ENCODE results near the gene MRGPRG. TPM values are rescaled to one million over a fixed set of nuclear protein-coding genes. Genes with fewer than 3 reads are reported as not detected.

Gene MRGPRG
- total and polyA plus RNA-seq, 7 donors = not detected

DNA sequence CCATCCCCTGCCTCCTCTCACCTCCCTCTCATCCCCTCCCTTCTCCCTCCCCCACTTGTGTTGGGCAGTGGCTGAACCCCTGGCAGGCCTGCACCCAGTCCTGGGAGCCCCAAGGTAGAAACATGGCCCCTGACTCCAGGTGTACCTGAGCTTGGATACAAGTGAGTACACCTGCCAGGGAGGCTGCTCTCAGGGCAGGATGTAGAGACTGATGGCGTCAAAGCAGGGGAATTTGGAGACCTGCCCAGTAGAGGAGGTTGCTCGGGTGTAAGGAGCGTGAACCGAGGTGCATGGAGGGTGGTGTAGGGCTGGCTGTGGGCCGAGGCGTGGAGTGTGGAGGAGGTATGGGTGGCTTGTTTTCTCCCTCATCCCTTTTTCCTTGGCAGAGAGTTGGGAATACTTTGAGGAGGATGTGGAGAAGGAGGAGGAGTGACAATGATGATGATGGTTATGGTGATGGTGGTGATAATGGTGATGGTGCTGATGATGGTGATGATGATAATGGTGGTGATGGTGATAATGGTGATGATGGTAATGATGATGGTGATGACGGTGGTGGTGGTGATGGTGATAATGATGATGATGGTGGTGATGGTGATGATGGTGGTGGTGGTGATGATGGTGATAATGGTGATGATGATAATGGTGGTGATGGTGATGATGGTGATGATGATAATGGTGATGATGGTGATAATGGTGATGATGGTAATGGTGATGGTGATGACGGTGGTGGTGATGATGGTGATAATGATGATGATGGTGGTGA is 12.3 kb downstream of the MRGPRG start:
- Histone ChIP-seq H3K27ac (no peak overlapping the region), H3K9me3 (no peaks in the 10 kb centered on the region), H3K27me3 (peaks cover 15 to 39% (median 30%) of the 10 kb centered on the region in 3 donors), H3K4me1 (peaks cover 0 to 26% (median 17%) of the 10 kb centered on the region in 4 donors), H3K4me3 (no peak overlapping the region), H3K36me3 (no peaks in the 10 kb centered on the region)
- intact Hi-C loops (cut with DNase I) = no loop called here
- 85 to 88% methylated on average over 8 of the region's 8 CpGs for WGBS, 2 donors
- TF ChIP-seq POLR2AphosphoS5 (IDR thresholded peaks at IDR 0.05) = no peak
- DNase-seq = no peak

GRCh38 chr11:3205261-3206155 is 13.1 kb downstream of the MRGPRG start:
- DNase-seq = no peak
- Histone ChIP-seq H3K9me3 (no peaks in the 10 kb centered on the region), H3K36me3 (no peaks in the 10 kb centered on the region), H3K4me3 (no peak overlapping the region), H3K4me1 (peaks cover 0 to 26% (median 17%) of the 10 kb centered on the region in 4 donors), H3K27me3 (peaks cover 15 to 48% (median 31%) of the 10 kb centered on the region in 3 donors), H3K27ac (no peak overlapping the region)
- 56 to 59% methylated on average over 16 of the region's 16 CpGs for WGBS, 2 donors
- intact Hi-C loops (cut with DNase I) = no loop called here
- TF ChIP-seq, protein P1, sequence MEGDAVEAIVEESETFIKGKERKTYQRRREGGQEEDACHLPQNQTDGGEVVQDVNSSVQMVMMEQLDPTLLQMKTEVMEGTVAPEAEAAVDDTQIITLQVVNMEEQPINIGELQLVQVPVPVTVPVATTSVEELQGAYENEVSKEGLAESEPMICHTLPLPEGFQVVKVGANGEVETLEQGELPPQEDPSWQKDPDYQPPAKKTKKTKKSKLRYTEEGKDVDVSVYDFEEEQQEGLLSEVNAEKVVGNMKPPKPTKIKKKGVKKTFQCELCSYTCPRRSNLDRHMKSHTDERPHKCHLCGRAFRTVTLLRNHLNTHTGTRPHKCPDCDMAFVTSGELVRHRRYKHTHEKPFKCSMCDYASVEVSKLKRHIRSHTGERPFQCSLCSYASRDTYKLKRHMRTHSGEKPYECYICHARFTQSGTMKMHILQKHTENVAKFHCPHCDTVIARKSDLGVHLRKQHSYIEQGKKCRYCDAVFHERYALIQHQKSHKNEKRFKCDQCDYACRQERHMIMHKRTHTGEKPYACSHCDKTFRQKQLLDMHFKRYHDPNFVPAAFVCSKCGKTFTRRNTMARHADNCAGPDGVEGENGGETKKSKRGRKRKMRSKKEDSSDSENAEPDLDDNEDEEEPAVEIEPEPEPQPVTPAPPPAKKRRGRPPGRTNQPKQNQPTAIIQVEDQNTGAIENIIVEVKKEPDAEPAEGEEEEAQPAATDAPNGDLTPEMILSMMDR (IDR thresholded peaks at IDR 0.05) = no peak
- TF ChIP-seq POLR2AphosphoS5 (IDR thresholded peaks at IDR 0.05) = no peak
- TF ChIP-seq EP300 (IDR thresholded peaks at IDR 0.05) = no peak
- TF ChIP-seq POLR2A (IDR thresholded peaks at IDR 0.05) = no peak

DNA sequence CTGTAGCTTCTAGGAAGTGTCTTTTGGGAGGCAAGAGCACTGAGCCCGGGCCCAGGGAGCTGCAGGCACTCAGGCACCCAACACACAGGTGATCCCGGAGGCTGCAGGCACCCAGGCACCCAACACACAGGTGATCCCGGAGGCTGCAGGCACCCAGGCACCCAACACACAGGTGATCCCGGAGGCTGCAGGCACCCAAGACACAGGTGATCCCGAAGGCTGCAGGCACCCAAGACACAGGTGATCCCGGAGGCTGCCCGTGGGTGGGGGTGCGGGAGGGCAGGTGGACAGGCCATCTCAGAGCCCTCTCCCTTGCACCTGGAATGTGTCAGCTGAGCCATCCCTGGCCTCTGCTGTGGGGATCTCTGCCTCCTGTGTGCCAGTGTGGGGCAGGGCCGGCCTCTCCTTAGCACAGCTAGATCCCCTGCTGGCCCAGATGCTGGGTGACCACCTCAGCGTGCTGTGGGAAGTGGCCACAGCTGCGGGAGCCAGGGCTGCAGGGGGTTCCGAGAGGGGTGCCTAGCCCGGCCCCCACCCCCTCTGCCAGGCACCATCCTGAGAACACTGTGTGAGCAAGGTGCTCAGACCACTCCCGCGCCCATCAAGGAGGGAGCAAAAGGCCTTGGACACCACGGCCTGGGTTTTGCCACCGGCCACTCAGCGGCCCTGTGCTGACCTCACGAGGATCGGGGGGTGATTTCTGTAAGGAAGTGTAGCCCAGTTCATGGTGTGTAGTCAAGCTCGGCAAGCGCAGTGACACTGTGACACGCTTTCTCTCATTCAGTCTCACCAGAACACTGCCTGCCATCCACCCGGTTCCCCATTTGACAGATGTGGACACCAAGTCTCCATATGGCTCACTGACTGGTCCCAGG is 14.2 kb downstream of the MRGPRG start:
- peaks cover 0 to 26% (median 17%) of the 10 kb centered on the region in 4 donors for H3K4me1 ChIP-seq
- H3K27ac ChIP-seq = no peak overlapping the region
- no peaks in the 10 kb centered on the region for H3K9me3 ChIP-seq
- H3K27me3 ChIP-seq = peaks cover 15 to 56% (median 31%) of the 10 kb centered on the region in 3 donors
- TF ChIP-seq POLR2A (IDR thresholded peaks at IDR 0.05) (no peak), POLR2AphosphoS5 (IDR thresholded peaks at IDR 0.05) (no peak), EP300 (IDR thresholded peaks at IDR 0.05) (no peak)
- DNase-seq = peak; percentile 44
- WGBS, 2 donors = 77 to 88% methylated on average over 24 of the region's 24 CpGs
- intact Hi-C loops (cut with DNase I) = no loop called here
- no peak overlapping the region for H3K4me3 ChIP-seq
- H3K36me3 ChIP-seq = no peaks in the 10 kb centered on the region

DNA sequence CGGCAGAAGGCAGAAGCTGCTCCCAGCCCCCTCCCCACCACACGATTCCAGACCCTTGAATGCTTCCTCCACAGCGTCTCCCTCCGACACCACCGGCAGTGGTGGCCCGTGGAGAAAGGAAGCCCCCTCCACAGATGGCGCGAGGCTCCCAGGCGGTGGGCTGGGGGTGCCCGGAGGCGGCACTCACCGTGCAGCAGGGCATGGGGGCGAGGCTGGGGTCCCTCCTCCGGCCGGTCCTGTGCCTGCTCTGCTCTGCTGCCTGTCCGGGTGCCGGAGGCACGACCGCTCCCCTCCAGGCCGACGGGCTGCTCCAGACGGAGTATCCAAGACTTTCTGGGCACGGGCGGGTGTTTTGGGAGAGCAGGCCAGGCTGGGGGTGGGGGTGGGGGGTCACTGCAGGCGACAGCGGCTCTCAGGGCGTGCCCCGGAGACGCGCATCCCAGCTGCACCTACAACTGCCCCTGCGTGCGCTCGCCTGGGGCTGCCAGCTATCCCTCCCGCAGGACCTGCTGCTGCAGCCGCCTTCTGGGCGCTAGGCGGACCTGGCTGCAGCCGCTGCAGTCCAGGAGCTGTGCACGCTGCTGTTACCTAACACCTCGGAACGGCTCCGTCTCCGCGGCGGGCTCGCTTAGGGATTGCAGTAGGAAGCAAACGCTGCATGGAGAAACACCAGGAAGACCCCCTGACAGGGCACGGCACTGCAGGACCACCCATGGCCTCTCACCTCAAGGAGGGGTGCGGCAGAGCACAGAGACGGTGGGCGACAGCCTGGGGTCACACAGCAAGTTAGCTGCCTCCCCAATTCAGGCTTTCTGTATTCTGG is 15.2 kb downstream of the MRGPRG start:
- DNase-seq = peak; percentile 62
- intact Hi-C loops (cut with DNase I) = no loop called here
- H3K9me3 ChIP-seq = no peaks in the 10 kb centered on the region
- TF ChIP-seq POLR2AphosphoS5 (IDR thresholded peaks at IDR 0.05) = no peak
- TF ChIP-seq, protein P1 (IDR thresholded peaks at IDR 0.05) = no peak
- no peak for TF ChIP-seq POLR2A (IDR thresholded peaks at IDR 0.05)
- TF ChIP-seq EP300 (IDR thresholded peaks at IDR 0.05) = no peak
- 5 to 6% methylated on average over 51 of the region's 51 CpGs for WGBS, 2 donors
- H3K27me3 ChIP-seq = peaks cover 15 to 61% (median 31%) of the 10 kb centered on the region in 3 donors
- H3K27ac ChIP-seq = no peak overlapping the region
- H3K4me3 ChIP-seq = no peak overlapping the region
- peaks cover 0 to 26% (median 17%) of the 10 kb centered on the region in 4 donors for H3K4me1 ChIP-seq
- no peaks in the 10 kb centered on the region for H3K36me3 ChIP-seq

DNA sequence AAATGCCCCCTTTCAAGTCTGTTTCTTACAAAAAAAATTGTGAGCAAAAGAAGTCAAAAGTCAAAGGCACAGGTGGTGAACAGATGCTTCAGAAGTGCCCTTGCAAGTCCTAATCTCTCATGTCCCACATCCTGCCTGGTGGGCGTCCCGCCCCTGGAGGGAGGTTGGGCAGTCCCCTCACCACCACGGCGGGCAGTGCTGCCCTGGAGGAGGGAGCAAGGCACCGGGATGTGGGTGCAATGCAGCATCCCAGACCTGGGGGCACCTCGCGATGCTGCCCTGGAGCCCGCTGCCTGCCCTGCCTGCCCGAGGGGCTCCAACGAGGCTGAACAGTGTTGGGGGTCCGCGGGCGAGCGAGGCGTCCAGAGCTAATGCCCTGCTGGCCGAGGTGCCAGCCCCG is 15.9 kb downstream of the MRGPRG start:
- H3K27me3 ChIP-seq = peaks cover 15 to 61% (median 31%) of the 10 kb centered on the region in 3 donors
- intact Hi-C loops (cut with DNase I) = no loop called here
- DNase-seq = no peak

More for the DNA sequence above, 15.9 kb downstream of the MRGPRG start:
- Histone ChIP-seq H3K4me1 (peaks cover 0 to 26% (median 17%) of the 10 kb centered on the region in 4 donors), H3K9me3 (no peaks in the 10 kb centered on the region), H3K4me3 (no peak overlapping the region), H3K36me3 (no peaks in the 10 kb centered on the region), H3K27ac (no peak overlapping the region)
- no peak for TF ChIP-seq POLR2AphosphoS5 (IDR thresholded peaks at IDR 0.05)
- TF ChIP-seq EP300 (IDR thresholded peaks at IDR 0.05) = no peak
- TF ChIP-seq, protein P1 (IDR thresholded peaks at IDR 0.05) = no peak
- no peak for TF ChIP-seq POLR2A (IDR thresholded peaks at IDR 0.05)
- WGBS, 2 donors = 7 to 28% methylated on average over 17 of the region's 17 CpGs
